ENCODE measurements around the gene PHF12.

DNA sequence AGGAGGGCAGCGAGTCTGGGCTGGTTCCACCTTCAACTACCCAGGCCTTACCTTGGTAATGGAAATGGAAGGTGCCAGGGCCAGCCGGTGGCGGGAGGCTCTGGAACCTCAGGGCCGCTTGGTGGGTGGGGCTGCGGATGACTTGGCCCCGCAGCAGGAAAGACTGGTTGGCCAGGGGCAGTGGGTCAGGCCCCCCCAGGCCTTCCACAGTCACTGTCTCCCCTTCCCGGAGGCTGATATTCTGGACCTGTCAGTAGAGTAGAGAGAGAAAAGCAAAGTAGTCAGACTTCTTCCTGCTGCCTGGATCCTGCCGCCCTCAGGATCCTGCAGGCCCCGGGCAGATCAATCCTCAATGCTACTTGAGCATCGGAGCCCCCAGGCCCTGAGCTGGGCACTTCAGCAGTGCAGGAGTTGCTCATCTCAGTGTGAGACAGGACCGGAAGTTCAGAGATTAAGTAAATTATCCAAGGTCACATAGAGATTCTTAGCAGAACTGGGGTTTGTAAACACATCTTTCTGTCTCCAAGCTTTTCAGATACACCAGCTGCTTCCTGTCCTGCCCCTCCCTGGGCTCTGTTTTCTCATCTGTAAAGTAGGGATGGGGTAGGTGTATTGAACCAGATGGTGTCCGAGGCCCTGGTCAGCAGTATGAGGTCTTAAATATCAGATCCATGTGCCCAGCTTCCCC is 18.5 kb upstream of the PHF12 start:
- no peak for TF ChIP-seq BRCA1 (IDR thresholded peaks at IDR 0.05; ENCODE audit: low read depth, low read length)
- no peak for TF ChIP-seq CTCF (IDR thresholded peaks at IDR 0.05; ENCODE audit: control extremely low read depth in 1 of 3, insufficient read depth in 1 of 3, low read depth in 1 of 3, low read length in 3 of 3)
- no peak for TF ChIP-seq CBX8 (IDR thresholded peaks at IDR 0.05; ENCODE audit: borderline replicate concordance, low read depth, low read length)
- no peak for TF ChIP-seq POLR2A (IDR thresholded peaks at IDR 0.05; ENCODE audit: control extremely low read depth in 1 of 2, low read depth in 2 of 2, low read length in 2 of 2)
- TF ChIP-seq ATF2 (IDR thresholded peaks at IDR 0.05; ENCODE audit: low read length) = no peak
- TF ChIP-seq POLR2AphosphoS5 (IDR thresholded peaks at IDR 0.05; ENCODE audit: low read depth, low read length) = no peak
- no peak for TF ChIP-seq GTF2F1 (IDR thresholded peaks at IDR 0.05; ENCODE audit: borderline replicate concordance, low read depth, low read length)
- TF ChIP-seq SIRT6 (IDR thresholded peaks at IDR 0.05; ENCODE audit: low read length) = no peak
- TF ChIP-seq EP300 (IDR thresholded peaks at IDR 0.05; ENCODE audit: borderline replicate concordance in 1 of 2, low read depth in 2 of 2, low read length in 2 of 2) = no peak
- TF ChIP-seq CHD2 (IDR thresholded peaks at IDR 0.05; ENCODE audit: low read length) = no peak
- no peak for TF ChIP-seq TCF12 (IDR thresholded peaks at IDR 0.05; ENCODE audit: low read depth, low read length)
- no peak for TF ChIP-seq EZH2 (IDR thresholded peaks at IDR 0.05; ENCODE audit: low read depth, low read length, severe bottlenecking)
